ENCODE measurements around the gene CEP104. TPM values are rescaled to one million over a fixed set of nuclear protein-coding genes. Genes with fewer than 3 reads are reported as not detected.

CEP104 gene
- total and polyA plus RNA-seq, 10 of the 15 experiments (the other 5 are each of a cell fraction or from before 2014, with no cell fraction given), result 7.2 to 34.8 (median 19.3) TPM

DNA sequence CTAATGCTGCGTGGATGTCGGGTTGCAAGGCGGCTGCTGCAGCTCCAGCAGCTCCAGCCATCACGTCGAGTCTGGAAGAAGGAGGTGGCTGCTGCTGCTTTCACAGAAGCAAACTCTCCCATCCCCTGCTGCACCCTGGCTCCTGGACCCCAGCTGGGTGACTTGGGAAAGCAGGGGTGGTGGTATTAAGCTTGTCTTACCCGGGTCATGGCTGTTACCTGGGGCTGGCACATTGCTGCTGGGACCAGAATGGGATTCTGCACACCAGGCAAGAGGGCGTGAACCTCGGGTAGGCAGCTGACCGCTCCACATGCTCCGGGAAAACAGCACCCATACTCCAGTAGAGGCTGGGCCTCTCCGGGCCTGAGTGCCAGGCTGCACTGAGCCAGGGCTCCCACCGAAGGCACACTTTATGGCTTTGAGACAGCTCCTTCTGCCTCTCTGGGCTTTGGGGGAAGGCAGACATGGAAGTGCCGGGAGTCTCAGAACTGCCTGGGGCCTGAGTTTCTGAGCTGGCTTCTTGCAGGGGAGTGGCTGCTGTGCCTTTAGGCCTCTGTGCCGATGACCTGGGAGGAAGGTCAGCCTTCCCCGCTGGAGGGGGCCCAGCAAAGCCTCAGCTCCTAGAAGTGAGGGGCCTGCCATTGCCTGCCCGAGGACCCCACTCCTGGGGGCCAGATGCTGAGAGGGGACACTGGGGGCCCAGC, 83.3 kb downstream of the CEP104 start:
- H3K4me2 ChIP-seq (ENCODE audit: control insufficient read depth, insufficient read depth), result peak overlapping the region; percentile 68; the same call in 1 of the 2 replicates
- in situ Hi-C loops (cut with MboI), result no loop called here
- H3K36me3 ChIP-seq (ENCODE audit: control insufficient read depth in 2 of 2, insufficient read depth in 2 of 2, low read length in 1 of 2), result no peaks in the 10 kb centered on the region; a peak in 1 of 4 replicates
- DNase-seq (ENCODE audit: low read depth, low spot score) (no peak), FAIRE-seq (no peak), ATAC-seq (no peak)
- H3K9ac ChIP-seq (ENCODE audit: control insufficient read depth, insufficient read depth, low read length), result no peak overlapping the region
- SMC1A ChIA-PET (ENCODE audit: uncharacterized antibody, unreplicated experiment), result interaction anchor here (0.9 kb wide), 1 partner anchor 75 kb away, joined by 3 read pairs; no protein-coding TSS in a partner anchor
- POLR2A ChIA-PET, result no interaction called here
- no TSS peak for BruUV-seq (replicated peaks)
- H3K79me2 ChIP-seq (ENCODE audit: control insufficient read depth, insufficient read depth, low read length), result no peaks in the 10 kb centered on the region
- no peak overlapping the region for H3K27ac ChIP-seq (ENCODE audit: control insufficient read depth, insufficient read depth)
- no peaks in the 10 kb centered on the region; a peak in 1 of 4 replicates for H3K27me3 ChIP-seq (replicated peaks in 1 of 2; ENCODE audit: control insufficient read depth in 2 of 2, insufficient read depth in 2 of 2, low read length in 1 of 2)
- CTCF ChIA-PET, result interaction anchor here (0.6 to 0.7 kb wide), 4 partner anchors 14 to 151 kb away, joined by 3 to 4 read pairs (median 3); no protein-coding TSS in a partner anchor
- H3K4me1 ChIP-seq (ENCODE audit: control insufficient read depth, insufficient read depth, low read length), result peaks cover 15% of the 10 kb centered on the region
- H3K4me3 ChIP-seq, result no peak overlapping the region
- no peak for TF ChIP-seq NBN (IDR thresholded peaks at IDR 0.05)
- TF ChIP-seq TAF1 (IDR thresholded peaks at IDR 0.05; ENCODE audit: borderline replicate concordance, low read depth, low read length), result no peak
- no peak for TF ChIP-seq IKZF2 (IDR thresholded peaks at IDR 0.05)
- TF ChIP-seq WRNIP1 (IDR thresholded peaks at IDR 0.05; ENCODE audit: borderline replicate concordance, low read depth, low read length), result no peak
- no peak for TF ChIP-seq FOS (IDR thresholded peaks at IDR 0.05; ENCODE audit: borderline replicate concordance, extremely low read depth, insufficient read length)
- no peak for TF ChIP-seq SMAD1 (IDR thresholded peaks at IDR 0.05; ENCODE audit: low read depth, partially characterized antibody)
- TF ChIP-seq MYB (IDR thresholded peaks at IDR 0.05; ENCODE audit: borderline replicate concordance, low read depth, low read length), result no peak
- TF ChIP-seq, protein P1, sequence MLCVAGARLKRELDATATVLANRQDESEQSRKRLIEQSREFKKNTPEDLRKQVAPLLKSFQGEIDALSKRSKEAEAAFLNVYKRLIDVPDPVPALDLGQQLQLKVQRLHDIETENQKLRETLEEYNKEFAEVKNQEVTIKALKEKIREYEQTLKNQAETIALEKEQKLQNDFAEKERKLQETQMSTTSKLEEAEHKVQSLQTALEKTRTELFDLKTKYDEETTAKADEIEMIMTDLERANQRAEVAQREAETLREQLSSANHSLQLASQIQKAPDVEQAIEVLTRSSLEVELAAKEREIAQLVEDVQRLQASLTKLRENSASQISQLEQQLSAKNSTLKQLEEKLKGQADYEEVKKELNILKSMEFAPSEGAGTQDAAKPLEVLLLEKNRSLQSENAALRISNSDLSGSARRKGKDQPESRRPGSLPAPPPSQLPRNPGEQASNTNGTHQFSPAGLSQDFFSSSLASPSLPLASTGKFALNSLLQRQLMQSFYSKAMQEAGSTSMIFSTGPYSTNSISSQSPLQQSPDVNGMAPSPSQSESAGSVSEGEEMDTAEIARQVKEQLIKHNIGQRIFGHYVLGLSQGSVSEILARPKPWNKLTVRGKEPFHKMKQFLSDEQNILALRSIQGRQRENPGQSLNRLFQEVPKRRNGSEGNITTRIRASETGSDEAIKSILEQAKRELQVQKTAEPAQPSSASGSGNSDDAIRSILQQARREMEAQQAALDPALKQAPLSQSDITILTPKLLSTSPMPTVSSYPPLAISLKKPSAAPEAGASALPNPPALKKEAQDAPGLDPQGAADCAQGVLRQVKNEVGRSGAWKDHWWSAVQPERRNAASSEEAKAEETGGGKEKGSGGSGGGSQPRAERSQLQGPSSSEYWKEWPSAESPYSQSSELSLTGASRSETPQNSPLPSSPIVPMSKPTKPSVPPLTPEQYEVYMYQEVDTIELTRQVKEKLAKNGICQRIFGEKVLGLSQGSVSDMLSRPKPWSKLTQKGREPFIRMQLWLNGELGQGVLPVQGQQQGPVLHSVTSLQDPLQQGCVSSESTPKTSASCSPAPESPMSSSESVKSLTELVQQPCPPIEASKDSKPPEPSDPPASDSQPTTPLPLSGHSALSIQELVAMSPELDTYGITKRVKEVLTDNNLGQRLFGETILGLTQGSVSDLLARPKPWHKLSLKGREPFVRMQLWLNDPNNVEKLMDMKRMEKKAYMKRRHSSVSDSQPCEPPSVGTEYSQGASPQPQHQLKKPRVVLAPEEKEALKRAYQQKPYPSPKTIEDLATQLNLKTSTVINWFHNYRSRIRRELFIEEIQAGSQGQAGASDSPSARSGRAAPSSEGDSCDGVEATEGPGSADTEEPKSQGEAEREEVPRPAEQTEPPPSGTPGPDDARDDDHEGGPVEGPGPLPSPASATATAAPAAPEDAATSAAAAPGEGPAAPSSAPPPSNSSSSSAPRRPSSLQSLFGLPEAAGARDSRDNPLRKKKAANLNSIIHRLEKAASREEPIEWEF (IDR thresholded peaks at IDR 0.05; ENCODE audit: insufficient replicate concordance, low read depth, low read length), result no peak
- TF ChIP-seq BRCA1 (IDR thresholded peaks at IDR 0.05; ENCODE audit: low read depth, low read length), result no peak
- TF ChIP-seq SREBF1 (IDR thresholded peaks at IDR 0.05; ENCODE audit: low read length), result no peak
- no peak for TF ChIP-seq MTA2 (IDR thresholded peaks at IDR 0.05; ENCODE audit: low read depth)
- no peaks in the 10 kb centered on the region for H3K9me3 ChIP-seq (replicated peaks; ENCODE audit: control insufficient read depth, insufficient read depth, low read length)
- RAD21 ChIA-PET (ENCODE audit: unreplicated experiment), result interaction anchor here (0.8 kb wide), 1 partner anchor 28 kb away, joined by 3 read pairs; no protein-coding TSS in a partner anchor
- H4K20me1 ChIP-seq (ENCODE audit: control insufficient read depth, insufficient read depth), result no peaks in the 10 kb centered on the region
- intact Hi-C loops (cut with micrococcal nuclease; ENCODE audit: unreplicated experiment), result no loop called here
- 86% methylated on average over 16 of the region's 16 CpGs for WGBS (ENCODE audit: insufficient coverage, insufficient replicate concordance, low lambda C conversion rate, missing lambda C conversion rate)
- H2AFZ ChIP-seq (ENCODE audit: control insufficient read depth, low read depth, low read length), result no peak overlapping the region
